ENCODE data around the gene RAMP3. TPM values are rescaled to one million over a fixed set of nuclear protein-coding genes. Genes with fewer than 3 reads are reported as not detected.

Gene RAMP3
- total RNA-seq, 1 experiment from 2014 or later: not detected

DNA sequence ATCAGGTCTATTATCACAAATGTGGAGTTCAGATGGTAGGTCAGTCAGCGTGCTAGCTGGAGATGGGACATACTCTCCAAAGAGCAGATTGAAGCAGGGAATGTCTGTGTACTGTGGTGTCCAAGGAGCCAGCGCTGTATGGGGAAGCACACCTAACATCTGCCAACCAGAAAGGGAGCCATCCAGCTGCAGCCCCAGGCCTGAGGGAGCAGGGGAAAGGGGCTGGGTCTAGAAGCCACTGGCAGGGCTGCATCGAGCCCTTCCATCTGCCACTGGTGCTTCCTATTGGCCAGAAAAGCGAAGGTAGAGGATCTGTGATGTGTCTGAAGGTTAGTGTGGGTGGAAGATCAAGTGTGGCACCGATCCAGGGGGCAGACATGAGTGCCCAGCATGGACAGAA is 8.0 kb upstream of the RAMP3 start:
- Histone ChIP-seq H3K9me3 (ENCODE audit: low read length) (no peaks in the 10 kb centered on the region), H3K4me3 (ENCODE audit: low read length) (no peak overlapping the region), H3K4me2 (ENCODE audit: low read length) (no peak overlapping the region), H3K9ac (ENCODE audit: low read length) (no peak overlapping the region), H3K79me2 (ENCODE audit: low read length) (no peaks in the 10 kb centered on the region), H4K20me1 (ENCODE audit: low read length) (no peaks in the 10 kb centered on the region), H3K9me2 (replicated peaks; ENCODE audit: low read length) (no peaks in the 10 kb centered on the region), H3K36me3 (ENCODE audit: low read depth, low read length) (no peaks in the 10 kb centered on the region), H3K4me1 (ENCODE audit: insufficient read depth, low read length) (no peaks in the 10 kb centered on the region), H2AFZ (ENCODE audit: low read length) (no peak overlapping the region), H3K27ac (ENCODE audit: low read length) (no peak overlapping the region), H3K27me3 (ENCODE audit: low read length) (no peaks in the 10 kb centered on the region), H3F3A (ENCODE audit: low read length, unreplicated experiment) (no peaks in the 10 kb centered on the region)
- POLR2A ChIA-PET (ENCODE audit: unreplicated experiment): no interaction called here
- intact Hi-C loops (cut with micrococcal nuclease): loop anchor here (5.0 kb wide), 1 partner anchor 513 kb away; no protein-coding TSS in a partner anchor
- no peak for ATAC-seq
- no TSS peak for BruUV-seq (replicated peaks)
- no peak for DNase-seq
- TF ChIP-seq EZH2 (IDR thresholded peaks at IDR 0.05; ENCODE audit: low read length, unreplicated experiment): no peak
- TF ChIP-seq, protein P1, sequence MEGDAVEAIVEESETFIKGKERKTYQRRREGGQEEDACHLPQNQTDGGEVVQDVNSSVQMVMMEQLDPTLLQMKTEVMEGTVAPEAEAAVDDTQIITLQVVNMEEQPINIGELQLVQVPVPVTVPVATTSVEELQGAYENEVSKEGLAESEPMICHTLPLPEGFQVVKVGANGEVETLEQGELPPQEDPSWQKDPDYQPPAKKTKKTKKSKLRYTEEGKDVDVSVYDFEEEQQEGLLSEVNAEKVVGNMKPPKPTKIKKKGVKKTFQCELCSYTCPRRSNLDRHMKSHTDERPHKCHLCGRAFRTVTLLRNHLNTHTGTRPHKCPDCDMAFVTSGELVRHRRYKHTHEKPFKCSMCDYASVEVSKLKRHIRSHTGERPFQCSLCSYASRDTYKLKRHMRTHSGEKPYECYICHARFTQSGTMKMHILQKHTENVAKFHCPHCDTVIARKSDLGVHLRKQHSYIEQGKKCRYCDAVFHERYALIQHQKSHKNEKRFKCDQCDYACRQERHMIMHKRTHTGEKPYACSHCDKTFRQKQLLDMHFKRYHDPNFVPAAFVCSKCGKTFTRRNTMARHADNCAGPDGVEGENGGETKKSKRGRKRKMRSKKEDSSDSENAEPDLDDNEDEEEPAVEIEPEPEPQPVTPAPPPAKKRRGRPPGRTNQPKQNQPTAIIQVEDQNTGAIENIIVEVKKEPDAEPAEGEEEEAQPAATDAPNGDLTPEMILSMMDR (conservative IDR thresholded peaks at IDR 0.05; ENCODE audit: low read depth, low read length): no peak
- CTCF ChIA-PET: no interaction called here

- Histone ChIP-seq H3K79me2 (ENCODE audit: low read length) (no peaks in the 10 kb centered on the region), H3K4me1 (ENCODE audit: insufficient read depth, low read length) (no peaks in the 10 kb centered on the region), H4K20me1 (ENCODE audit: low read length) (no peaks in the 10 kb centered on the region), H3F3A (ENCODE audit: low read length, unreplicated experiment) (no peaks in the 10 kb centered on the region), H3K9ac (ENCODE audit: low read length) (no peak overlapping the region), H3K4me2 (ENCODE audit: low read length) (no peak overlapping the region), H3K27me3 (ENCODE audit: low read length) (no peaks in the 10 kb centered on the region), H3K4me3 (ENCODE audit: low read length) (no peak overlapping the region), H3K36me3 (ENCODE audit: low read depth, low read length) (no peaks in the 10 kb centered on the region), H3K9me3 (ENCODE audit: low read length) (no peaks in the 10 kb centered on the region), H3K27ac (ENCODE audit: low read length) (no peak overlapping the region), H3K9me2 (replicated peaks; ENCODE audit: low read length) (no peaks in the 10 kb centered on the region), H2AFZ (ENCODE audit: low read length) (no peak overlapping the region)
- intact Hi-C loops (cut with micrococcal nuclease): loop anchor here (5.0 kb wide), 1 partner anchor 512 kb away; no protein-coding TSS in a partner anchor
- ChIA-PET POLR2A (ENCODE audit: unreplicated experiment) (no interaction called here), CTCF (no interaction called here)
- DNase-seq (no peak), ATAC-seq (no peak)
- TF ChIP-seq EZH2 (IDR thresholded peaks at IDR 0.05; ENCODE audit: low read length, unreplicated experiment) (no peak), EZH2phosphoT487 (IDR thresholded peaks at IDR 0.05; ENCODE audit: borderline replicate concordance, low read length) (no peak)
- TF ChIP-seq, protein P1 (conservative IDR thresholded peaks at IDR 0.05; ENCODE audit: low read depth, low read length): no peak
- BruUV-seq (replicated peaks): no TSS peak
These were observed 7.4 kb upstream of the RAMP3 start for GRCh38 chr7:45150199-45150598.

GRCh38 chr7:45151131-45151684 is 6.4 kb upstream of the RAMP3 start:
- Histone ChIP-seq H3K27ac (ENCODE audit: low read length) (no peak overlapping the region), H3K36me3 (ENCODE audit: low read depth, low read length) (no peaks in the 10 kb centered on the region), H3K9ac (ENCODE audit: low read length) (no peak overlapping the region), H3K9me2 (replicated peaks; ENCODE audit: low read length) (no peaks in the 10 kb centered on the region), H3K27me3 (ENCODE audit: low read length) (no peaks in the 10 kb centered on the region), H3K4me1 (ENCODE audit: insufficient read depth, low read length) (no peaks in the 10 kb centered on the region), H3K9me3 (ENCODE audit: low read length) (no peaks in the 10 kb centered on the region), H2AFZ (ENCODE audit: low read length) (no peak overlapping the region), H3K79me2 (ENCODE audit: low read length) (no peaks in the 10 kb centered on the region), H4K20me1 (ENCODE audit: low read length) (no peaks in the 10 kb centered on the region), H3K4me2 (ENCODE audit: low read length) (no peak overlapping the region), H3K4me3 (ENCODE audit: low read length) (no peak overlapping the region), H3F3A (ENCODE audit: low read length, unreplicated experiment) (no peaks in the 10 kb centered on the region)
- no TSS peak for BruUV-seq (replicated peaks)
- TF ChIP-seq EZH2phosphoT487 (IDR thresholded peaks at IDR 0.05; ENCODE audit: borderline replicate concordance, low read length) (no peak), EZH2 (IDR thresholded peaks at IDR 0.05; ENCODE audit: low read length, unreplicated experiment) (no peak)
- TF ChIP-seq, protein P1 (conservative IDR thresholded peaks at IDR 0.05; ENCODE audit: low read depth, low read length): no peak
- ATAC-seq (no peak), DNase-seq (no peak)
- intact Hi-C loops (cut with micrococcal nuclease): loop anchor here (5.0 kb wide), 1 partner anchor 511 kb away; no protein-coding TSS in a partner anchor
- ChIA-PET POLR2A (ENCODE audit: unreplicated experiment) (no interaction called here), CTCF (no interaction called here)
